Tibial nerve (tissue), 3 donors: ENCODE measurements around the gene LTN1.

Source experiments
- CTCF ChIP-seq, 5 experiments: fragments of 200-600 bp in 3 of 5; fragments of 450-650 bp in 2 of 5; sonication (generic) in 3 of 5; IDR thresholded peaks; one replicate each; pipeline ENCODE4 v1.5.1; 2016 to 2019; ENCODE audit warnings: antibody characterized with exemption in 5 of 5, mild to moderate bottlenecking in 3 of 5, moderate library complexity in 2 of 5
- POLR2A ChIP-seq, 2 donors: fragments of 450-650 bp; IDR thresholded peaks; one replicate each; pipeline ENCODE4 v1.6.1; 2017; ENCODE audit warnings: antibody characterized with exemption in 2 of 2, mild to moderate bottlenecking in 2 of 2, moderate library complexity in 2 of 2

DNA sequence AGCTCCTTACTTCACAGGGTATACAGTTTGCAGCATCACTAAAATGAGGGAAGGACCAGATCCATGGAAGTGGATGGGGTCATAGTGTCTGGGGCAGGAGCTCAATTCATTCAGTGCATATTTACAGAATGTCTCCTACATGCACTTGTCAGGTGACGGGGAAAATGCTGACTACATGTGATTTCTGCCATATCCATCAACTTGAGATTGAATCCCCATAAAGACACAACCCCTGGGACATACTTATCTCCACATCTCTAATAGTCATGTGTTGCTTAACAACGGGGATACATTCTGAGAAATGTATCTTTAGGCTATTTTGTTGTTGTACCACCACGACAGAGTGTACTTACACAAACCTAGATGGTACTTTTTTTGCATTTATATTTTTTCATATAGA is 14.5 kb upstream of the LTN1 start:
- TF ChIP-seq CTCF (IDR thresholded peaks at IDR 0.05) (no peak), POLR2A (IDR thresholded peaks at IDR 0.05) (no peak)
